ENCODE measurements around the gene SLC6A4. TPM values are rescaled to one million over a fixed set of nuclear protein-coding genes. Genes with fewer than 3 reads are reported as not detected.

Gene SLC6A4
- total RNA-seq, 3 donors from 2014 or later, result under 0.01 to 1.6 (median 0.29) TPM

DNA sequence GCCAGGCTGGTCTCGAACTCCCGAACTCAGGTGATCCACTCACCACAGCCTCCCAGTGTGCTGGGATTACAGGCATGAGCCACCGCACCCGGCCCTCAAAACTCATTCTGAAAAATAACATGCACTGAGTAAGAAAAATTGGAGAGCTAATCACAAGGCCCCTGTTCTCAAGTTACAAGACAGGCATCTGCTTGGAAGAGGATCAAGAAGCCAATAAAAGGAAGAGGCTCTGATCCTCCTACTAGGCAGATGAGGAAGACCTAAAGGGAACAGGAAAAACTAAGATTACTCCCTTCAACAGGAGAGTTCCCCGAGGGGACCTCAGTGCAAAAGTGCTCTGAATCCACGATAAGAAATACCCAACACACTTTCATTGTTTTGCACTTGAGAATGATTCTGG lies 37.9 kb upstream of the SLC6A4 start:
- H3K36me3 ChIP-seq, result peaks cover 6% of the 10 kb centered on the region

DNA sequence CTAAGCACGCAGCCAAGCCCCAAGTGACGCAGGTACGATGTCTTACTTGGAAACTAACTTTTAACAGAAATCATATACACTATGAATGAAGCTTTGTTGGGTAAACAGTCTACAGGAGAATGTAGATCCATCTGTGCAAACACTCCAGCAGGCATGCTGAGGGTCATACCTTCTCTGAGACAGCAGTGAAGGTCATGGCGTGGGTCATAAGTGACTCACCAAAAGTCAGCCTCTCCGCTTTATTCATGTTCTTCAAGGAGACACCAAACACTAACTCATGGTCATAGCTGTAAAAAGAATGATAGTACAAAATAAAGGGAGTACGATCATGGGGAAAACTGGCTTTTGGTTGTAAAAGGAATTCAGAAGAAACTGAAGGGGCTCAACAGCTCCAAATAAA lies 35.6 kb upstream of the SLC6A4 start:
- no peak overlapping the region for H3K27ac ChIP-seq
- intact Hi-C loops (cut with DNase I; ENCODE audit: low total_unique reads), result no loop called here

More for the DNA sequence above, 37.9 kb upstream of the SLC6A4 start:
- Histone ChIP-seq H3K4me1 (no peaks in the 10 kb centered on the region), H3K27ac (no peak overlapping the region), H3K9me3 (no peaks in the 10 kb centered on the region), H3K27me3 (no peaks in the 10 kb centered on the region), H3K4me3 (no peak overlapping the region)
- no peak for TF ChIP-seq POLR2AphosphoS5 (IDR thresholded peaks at IDR 0.05)
- TF ChIP-seq, protein P1, sequence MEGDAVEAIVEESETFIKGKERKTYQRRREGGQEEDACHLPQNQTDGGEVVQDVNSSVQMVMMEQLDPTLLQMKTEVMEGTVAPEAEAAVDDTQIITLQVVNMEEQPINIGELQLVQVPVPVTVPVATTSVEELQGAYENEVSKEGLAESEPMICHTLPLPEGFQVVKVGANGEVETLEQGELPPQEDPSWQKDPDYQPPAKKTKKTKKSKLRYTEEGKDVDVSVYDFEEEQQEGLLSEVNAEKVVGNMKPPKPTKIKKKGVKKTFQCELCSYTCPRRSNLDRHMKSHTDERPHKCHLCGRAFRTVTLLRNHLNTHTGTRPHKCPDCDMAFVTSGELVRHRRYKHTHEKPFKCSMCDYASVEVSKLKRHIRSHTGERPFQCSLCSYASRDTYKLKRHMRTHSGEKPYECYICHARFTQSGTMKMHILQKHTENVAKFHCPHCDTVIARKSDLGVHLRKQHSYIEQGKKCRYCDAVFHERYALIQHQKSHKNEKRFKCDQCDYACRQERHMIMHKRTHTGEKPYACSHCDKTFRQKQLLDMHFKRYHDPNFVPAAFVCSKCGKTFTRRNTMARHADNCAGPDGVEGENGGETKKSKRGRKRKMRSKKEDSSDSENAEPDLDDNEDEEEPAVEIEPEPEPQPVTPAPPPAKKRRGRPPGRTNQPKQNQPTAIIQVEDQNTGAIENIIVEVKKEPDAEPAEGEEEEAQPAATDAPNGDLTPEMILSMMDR (IDR thresholded peaks at IDR 0.05), result no peak
- TF ChIP-seq POLR2A (IDR thresholded peaks at IDR 0.05), result no peak
- no peak for DNase-seq (ENCODE audit: low spot score in 2 of 2)
- intact Hi-C loops (cut with DNase I; ENCODE audit: low total_unique reads), result no loop called here

DNA sequence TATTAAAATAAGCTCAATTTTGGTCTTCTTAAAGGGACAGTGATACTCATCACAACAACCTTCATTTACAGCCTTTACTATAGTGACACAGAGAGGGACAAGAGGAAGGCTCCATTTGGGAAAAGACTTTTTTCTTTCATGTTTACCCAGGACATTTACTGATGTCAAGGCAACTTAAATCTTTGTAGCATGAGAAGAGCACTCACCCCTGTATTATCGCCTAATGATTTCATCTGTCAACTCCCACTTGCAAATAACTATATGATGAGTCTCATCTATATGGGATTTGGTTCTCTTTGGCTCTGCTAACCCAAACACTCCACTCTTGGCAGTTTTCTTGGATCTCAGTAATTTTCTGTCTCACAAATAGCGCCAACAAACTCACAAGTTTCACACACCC lies 32.1 kb upstream of the SLC6A4 start:
- Histone ChIP-seq H3K27ac (no peak overlapping the region), H3K36me3 (no peaks in the 10 kb centered on the region), H3K4me3 (no peak overlapping the region), H3K27me3 (no peaks in the 10 kb centered on the region), H3K4me1 (no peaks in the 10 kb centered on the region), H3K9me3 (no peaks in the 10 kb centered on the region)
- no peak for DNase-seq (ENCODE audit: low spot score in 2 of 2)
- TF ChIP-seq, protein P1 (IDR thresholded peaks at IDR 0.05), result no peak
- TF ChIP-seq POLR2A (IDR thresholded peaks at IDR 0.05) (no peak), POLR2AphosphoS5 (IDR thresholded peaks at IDR 0.05) (no peak)
- intact Hi-C loops (cut with DNase I; ENCODE audit: low total_unique reads), result no loop called here

More for the DNA sequence above, 35.6 kb upstream of the SLC6A4 start:
- peaks cover 6% of the 10 kb centered on the region for H3K36me3 ChIP-seq
- no peak overlapping the region for H3K4me3 ChIP-seq
- TF ChIP-seq POLR2A (IDR thresholded peaks at IDR 0.05) (no peak), POLR2AphosphoS5 (IDR thresholded peaks at IDR 0.05) (no peak)
- TF ChIP-seq, protein P1 (IDR thresholded peaks at IDR 0.05), result no peak
- no peak for DNase-seq (ENCODE audit: low spot score in 2 of 2)
- no peaks in the 10 kb centered on the region for H3K4me1 ChIP-seq
- H3K9me3 ChIP-seq, result no peaks in the 10 kb centered on the region
- no peaks in the 10 kb centered on the region for H3K27me3 ChIP-seq

DNA sequence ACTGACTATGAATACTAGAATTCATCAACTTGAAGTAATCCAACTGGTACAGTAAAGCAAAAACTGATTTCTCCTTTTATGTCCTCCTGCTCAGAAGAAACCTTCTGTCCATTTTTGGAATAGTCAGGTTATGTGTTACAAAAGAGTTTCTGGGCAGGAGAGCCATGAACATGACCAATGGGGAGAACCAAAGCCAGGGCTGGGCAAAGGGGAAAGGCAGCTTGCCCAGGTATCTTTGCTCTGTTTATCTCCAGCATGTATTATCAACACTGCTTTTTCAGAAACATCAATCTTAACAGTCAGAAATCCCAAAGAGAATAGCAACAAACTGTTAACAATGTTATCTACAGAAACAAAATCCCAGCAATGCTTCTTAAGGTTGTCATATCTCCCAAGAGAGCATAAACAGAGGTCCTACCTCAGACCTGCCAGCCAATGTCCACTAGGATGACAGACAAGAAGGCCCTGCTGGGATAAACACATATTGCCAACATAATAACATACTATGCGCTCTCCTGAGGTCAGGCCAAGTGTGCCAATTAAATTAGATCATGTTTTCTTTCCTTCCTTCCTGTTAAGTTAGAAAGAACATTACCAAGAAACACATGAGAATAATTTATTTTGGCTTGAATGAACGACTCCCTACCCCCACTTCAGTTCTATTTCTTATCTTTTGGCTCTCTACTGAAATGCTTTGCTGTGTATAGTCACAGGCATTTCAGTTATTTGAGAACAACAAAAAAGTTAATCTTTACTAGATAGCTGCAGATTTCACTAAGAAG lies 28.2 kb upstream of the SLC6A4 start:
- Histone ChIP-seq H3K27me3 (no peaks in the 10 kb centered on the region), H3K36me3 (no peaks in the 10 kb centered on the region), H3K27ac (peak overlapping the region in 1 of 2 donors; percentile 6), H3K4me3 (no peak overlapping the region), H3K9me3 (no peaks in the 10 kb centered on the region), H3K4me1 (no peaks in the 10 kb centered on the region)
- no peak for DNase-seq (ENCODE audit: low spot score in 2 of 2)
- TF ChIP-seq, protein P1 (IDR thresholded peaks at IDR 0.05), result no peak
- TF ChIP-seq POLR2AphosphoS5 (IDR thresholded peaks at IDR 0.05) (no peak), POLR2A (IDR thresholded peaks at IDR 0.05) (no peak)
- intact Hi-C loops (cut with DNase I; ENCODE audit: low total_unique reads), result no loop called here

DNA sequence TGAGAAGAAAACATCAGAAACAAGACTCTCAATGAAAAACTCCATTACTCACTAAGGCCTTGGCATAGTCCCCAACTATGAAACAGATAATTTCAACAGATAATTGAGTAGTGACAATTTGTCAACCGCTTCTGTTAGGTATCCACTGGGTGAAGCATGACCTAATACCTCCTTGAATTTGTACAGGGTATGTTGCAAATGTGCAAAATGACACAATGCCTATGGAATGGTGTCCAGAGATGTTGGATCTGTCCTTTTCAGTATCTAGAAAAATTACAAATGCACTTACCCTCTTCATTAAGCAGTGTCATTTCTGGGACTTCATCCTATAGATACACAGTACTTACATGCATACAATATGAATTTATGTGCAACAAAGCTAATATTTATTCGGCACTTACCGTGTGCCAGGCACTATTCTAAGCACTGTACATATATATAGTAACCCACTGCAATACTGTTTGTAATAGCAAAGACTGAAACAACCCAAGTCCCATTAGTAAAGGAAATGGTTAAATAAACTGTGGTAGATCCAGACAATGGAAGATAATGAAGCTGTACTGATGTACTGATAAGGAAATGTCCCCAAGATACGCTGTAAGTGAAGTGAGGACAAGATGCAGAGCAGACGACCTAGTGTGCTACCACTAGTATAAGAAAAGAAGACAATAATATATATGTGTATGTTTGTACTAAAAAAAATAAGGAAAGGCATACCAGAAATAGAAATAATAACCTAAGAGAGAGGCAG lies 21.4 kb upstream of the SLC6A4 start:
- no peak for TF ChIP-seq POLR2AphosphoS5 (IDR thresholded peaks at IDR 0.05)
- TF ChIP-seq, protein P1 (IDR thresholded peaks at IDR 0.05), result no peak
- no peak for DNase-seq (ENCODE audit: low spot score in 2 of 2)
- H3K9me3 ChIP-seq, result no peaks in the 10 kb centered on the region
- H3K27me3 ChIP-seq, result no peaks in the 10 kb centered on the region
- no peak overlapping the region for H3K4me3 ChIP-seq
- no peak overlapping the region for H3K27ac ChIP-seq
- H3K36me3 ChIP-seq, result no peaks in the 10 kb centered on the region
- intact Hi-C loops (cut with DNase I; ENCODE audit: low total_unique reads), result no loop called here
- no peaks in the 10 kb centered on the region for H3K4me1 ChIP-seq

Measured in breast epithelium (tissue), 4 donors.